WTC11 (cell line): ENCODE data around the gene TNIK. TPM values are rescaled to one million over a fixed set of nuclear protein-coding genes. Genes with fewer than 3 reads are reported as not detected.

ENCODE experiments used
- ATAC-seq: fragments of 200-7000 bp; cut with Tn5 transposase; 2 replicates; pipeline ENCODE4 v1.10.0; 2021; ENCODE audit warnings: mild to moderate bottlenecking, moderate library complexity
- CTCF ChIA-PET: fragments of 300-600 bp; sonication (Branson Sonifier 250); formaldehyde crosslinking; loops from one replicate; lab custom pipeline; 2021; ENCODE audit warnings: antibody characterized with exemption; lab: Charles Lee
- POLR2A ChIA-PET: fragments of 350-600 bp; sonication (Branson Sonifier 250); formaldehyde crosslinking; loops from one replicate; lab custom pipeline; 2021; ENCODE audit warnings: antibody characterized with exemption; lab: Charles Lee
- DNase-seq: peaks from one replicate; pipeline ENCODE4 v3.0.0; 2021; ENCODE audit warnings: low spot score
- H3K27ac Mint-ChIP-seq: 2 replicates; pipeline ENCODE4 v1.8.0; 2021; ENCODE audit warnings: mixed read lengths
- H3K27me3 Mint-ChIP-seq: 2 replicates; pipeline ENCODE4 v1.8.0; 2021; ENCODE audit warnings: low read depth, mild to moderate bottlenecking, moderate library complexity, mixed read lengths
- H3K36me3 Mint-ChIP-seq: 2 replicates; pipeline ENCODE4 v1.8.0; 2021; ENCODE audit warnings: mixed read lengths
- H3K4me1 Mint-ChIP-seq: 2 replicates; pipeline ENCODE4 v1.8.0; 2022; ENCODE audit warnings: mixed read lengths
- H3K4me3 Mint-ChIP-seq: 2 replicates; pipeline ENCODE4 v1.8.0; 2021; ENCODE audit warnings: mild to moderate bottlenecking, moderate library complexity, mixed read lengths
- H3K9me3 Mint-ChIP-seq: 2 replicates; pipeline ENCODE4 v1.8.0; 2021; ENCODE audit warnings: mixed read lengths
- FOXJ3 ChIP-seq: sonication (generic); formaldehyde crosslinking; IDR thresholded peaks from 2 replicates; pipeline ENCODE4 v1.9.0; 2021; ENCODE audit warnings: missing genetic modification reagents, mild to moderate bottlenecking, borderline replicate concordance
- GRHL2 ChIP-seq: fragments of 250-450 bp; sonication (Bioruptor Pico); IDR thresholded peaks from 2 replicates; pipeline ENCODE4 v1.8.0; 2022; ENCODE audit warnings: mild to moderate bottlenecking, moderate library complexity; ENCODE audit not compliant: insufficient replicate concordance, severe bottlenecking
- NFYB ChIP-seq: sonication (generic); formaldehyde crosslinking; conservative IDR thresholded peaks from 2 replicates; pipeline ENCODE4 v1.8.0; 2022; ENCODE audit warnings: low read depth, missing genetic modification reagents
- SMAD4 ChIP-seq: sonication (generic); formaldehyde crosslinking; IDR thresholded peaks from 2 replicates; pipeline ENCODE4 v1.8.0; 2022; ENCODE audit warnings: mild to moderate bottlenecking, missing genetic modification reagents
- total RNA-seq: library from RNA; stranded (reverse); gene quantifications from 3 replicates; pipeline ENCODE4 v1.2.3, GENCODE V29; 2021
- TF ChIP-seq, protein P1 (sequence below): sonication (generic); formaldehyde crosslinking; IDR thresholded peaks from 2 replicates; pipeline ENCODE4 v1.8.0; 2022; ENCODE audit warnings: missing genetic modification reagents
- TF ChIP-seq, protein P2 (sequence below): sonication (generic); formaldehyde crosslinking; conservative IDR thresholded peaks from 2 replicates; pipeline ENCODE4 v1.8.1; 2023; ENCODE audit warnings: mild to moderate bottlenecking, low read depth, missing genetic modification reagents, moderate library complexity
- TF ChIP-seq, protein P3 (sequence below): sonication (generic); formaldehyde crosslinking; IDR thresholded peaks from 2 replicates; pipeline ENCODE4 v1.8.1; 2023; ENCODE audit warnings: mild to moderate bottlenecking, moderate library complexity, missing genetic modification reagents
- TF ChIP-seq, protein P4 (sequence below): sonication (generic); formaldehyde crosslinking; IDR thresholded peaks from 2 replicates; pipeline ENCODE4 v1.8.0; 2022; ENCODE audit warnings: mild to moderate bottlenecking, missing genetic modification reagents
- TF ChIP-seq, protein P5 (sequence below): sonication (generic); formaldehyde crosslinking; IDR thresholded peaks from 2 replicates; pipeline ENCODE4 v1.8.1; 2023; ENCODE audit warnings: mild to moderate bottlenecking, missing genetic modification reagents, borderline replicate concordance

TNIK gene
- total RNA-seq, 1 experiment from 2014 or later: 50.3 TPM

DNA sequence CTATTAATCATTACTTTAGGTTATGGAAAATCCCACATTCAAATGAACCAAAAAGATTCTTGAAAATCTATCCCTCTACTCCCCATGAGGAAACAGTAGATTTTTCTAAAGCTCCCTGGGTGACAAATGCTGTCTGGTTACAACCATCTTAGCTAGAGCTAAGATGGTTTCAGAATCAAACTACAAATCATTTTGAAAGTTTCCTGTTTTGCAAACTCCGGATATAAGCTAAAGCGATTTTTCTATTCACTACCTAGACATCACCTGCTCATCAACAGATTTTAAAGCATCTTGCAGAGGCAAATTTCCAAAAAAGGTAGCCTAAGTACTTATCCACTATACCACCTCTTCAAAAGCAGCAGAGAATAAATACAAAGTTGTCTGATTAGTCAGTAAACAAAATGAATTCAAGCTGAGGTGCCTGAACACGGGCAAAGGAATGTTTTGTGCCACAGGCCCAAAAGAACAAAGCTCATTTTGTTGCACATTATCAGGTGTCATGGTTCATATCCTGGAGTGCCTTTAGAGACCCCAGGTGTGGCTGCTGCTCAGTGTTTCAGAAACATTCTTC, 204.9 kb downstream of the TNIK start (continued):
- TF ChIP-seq, protein P1, sequence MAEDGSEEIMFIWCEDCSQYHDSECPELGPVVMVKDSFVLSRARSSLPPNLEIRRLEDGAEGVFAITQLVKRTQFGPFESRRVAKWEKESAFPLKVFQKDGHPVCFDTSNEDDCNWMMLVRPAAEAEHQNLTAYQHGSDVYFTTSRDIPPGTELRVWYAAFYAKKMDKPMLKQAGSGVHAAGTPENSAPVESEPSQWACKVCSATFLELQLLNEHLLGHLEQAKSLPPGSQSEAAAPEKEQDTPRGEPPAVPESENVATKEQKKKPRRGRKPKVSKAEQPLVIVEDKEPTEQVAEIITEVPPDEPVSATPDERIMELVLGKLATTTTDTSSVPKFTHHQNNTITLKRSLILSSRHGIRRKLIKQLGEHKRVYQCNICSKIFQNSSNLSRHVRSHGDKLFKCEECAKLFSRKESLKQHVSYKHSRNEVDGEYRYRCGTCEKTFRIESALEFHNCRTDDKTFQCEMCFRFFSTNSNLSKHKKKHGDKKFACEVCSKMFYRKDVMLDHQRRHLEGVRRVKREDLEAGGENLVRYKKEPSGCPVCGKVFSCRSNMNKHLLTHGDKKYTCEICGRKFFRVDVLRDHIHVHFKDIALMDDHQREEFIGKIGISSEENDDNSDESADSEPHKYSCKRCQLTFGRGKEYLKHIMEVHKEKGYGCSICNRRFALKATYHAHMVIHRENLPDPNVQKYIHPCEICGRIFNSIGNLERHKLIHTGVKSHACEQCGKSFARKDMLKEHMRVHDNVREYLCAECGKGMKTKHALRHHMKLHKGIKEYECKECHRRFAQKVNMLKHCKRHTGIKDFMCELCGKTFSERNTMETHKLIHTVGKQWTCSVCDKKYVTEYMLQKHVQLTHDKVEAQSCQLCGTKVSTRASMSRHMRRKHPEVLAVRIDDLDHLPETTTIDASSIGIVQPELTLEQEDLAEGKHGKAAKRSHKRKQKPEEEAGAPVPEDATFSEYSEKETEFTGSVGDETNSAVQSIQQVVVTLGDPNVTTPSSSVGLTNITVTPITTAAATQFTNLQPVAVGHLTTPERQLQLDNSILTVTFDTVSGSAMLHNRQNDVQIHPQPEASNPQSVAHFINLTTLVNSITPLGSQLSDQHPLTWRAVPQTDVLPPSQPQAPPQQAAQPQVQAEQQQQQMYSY (CRISPR knock-in tag): no peak
- TF ChIP-seq GRHL2 (CRISPR knock-in tag): no peak
- TF ChIP-seq, protein P2, sequence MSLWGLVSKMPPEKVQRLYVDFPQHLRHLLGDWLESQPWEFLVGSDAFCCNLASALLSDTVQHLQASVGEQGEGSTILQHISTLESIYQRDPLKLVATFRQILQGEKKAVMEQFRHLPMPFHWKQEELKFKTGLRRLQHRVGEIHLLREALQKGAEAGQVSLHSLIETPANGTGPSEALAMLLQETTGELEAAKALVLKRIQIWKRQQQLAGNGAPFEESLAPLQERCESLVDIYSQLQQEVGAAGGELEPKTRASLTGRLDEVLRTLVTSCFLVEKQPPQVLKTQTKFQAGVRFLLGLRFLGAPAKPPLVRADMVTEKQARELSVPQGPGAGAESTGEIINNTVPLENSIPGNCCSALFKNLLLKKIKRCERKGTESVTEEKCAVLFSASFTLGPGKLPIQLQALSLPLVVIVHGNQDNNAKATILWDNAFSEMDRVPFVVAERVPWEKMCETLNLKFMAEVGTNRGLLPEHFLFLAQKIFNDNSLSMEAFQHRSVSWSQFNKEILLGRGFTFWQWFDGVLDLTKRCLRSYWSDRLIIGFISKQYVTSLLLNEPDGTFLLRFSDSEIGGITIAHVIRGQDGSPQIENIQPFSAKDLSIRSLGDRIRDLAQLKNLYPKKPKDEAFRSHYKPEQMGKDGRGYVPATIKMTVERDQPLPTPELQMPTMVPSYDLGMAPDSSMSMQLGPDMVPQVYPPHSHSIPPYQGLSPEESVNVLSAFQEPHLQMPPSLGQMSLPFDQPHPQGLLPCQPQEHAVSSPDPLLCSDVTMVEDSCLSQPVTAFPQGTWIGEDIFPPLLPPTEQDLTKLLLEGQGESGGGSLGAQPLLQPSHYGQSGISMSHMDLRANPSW (CRISPR knock-in tag): no peak

DNA sequence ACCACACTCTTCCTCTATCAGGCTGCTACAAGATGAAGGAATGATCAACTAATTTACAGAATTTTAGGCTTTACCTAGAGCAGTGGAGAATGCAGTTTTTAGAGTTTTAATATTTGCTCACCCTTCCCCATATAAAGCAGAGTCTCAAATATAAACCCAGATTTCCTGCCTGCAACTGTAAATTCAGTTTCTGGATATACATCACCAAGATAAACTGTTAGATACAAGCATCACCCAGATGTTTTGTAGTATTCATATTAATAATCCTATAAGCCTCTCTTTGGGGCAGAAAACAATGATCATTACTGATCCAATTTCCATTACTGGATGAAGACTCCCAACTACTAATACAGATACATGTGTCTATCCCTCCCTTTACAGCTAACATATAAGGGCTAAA, 205.9 kb downstream of the TNIK start:
- Mint-ChIP-seq H3K36me3 (no peaks in the 10 kb centered on the region), H3K9me3 (peaks cover 6% of the 10 kb centered on the region; the same call in 1 of the 2 replicates), H3K4me1 (peaks cover 45% of the 10 kb centered on the region), H3K4me3 (no peak overlapping the region), H3K27me3 (no peaks in the 10 kb centered on the region), H3K27ac (no peak overlapping the region)
- ATAC-seq: no peak
- CTCF ChIA-PET: no interaction called here
- no peak for DNase-seq
- POLR2A ChIA-PET: no interaction called here
- TF ChIP-seq SMAD4: no peak
- TF ChIP-seq, protein P3, sequence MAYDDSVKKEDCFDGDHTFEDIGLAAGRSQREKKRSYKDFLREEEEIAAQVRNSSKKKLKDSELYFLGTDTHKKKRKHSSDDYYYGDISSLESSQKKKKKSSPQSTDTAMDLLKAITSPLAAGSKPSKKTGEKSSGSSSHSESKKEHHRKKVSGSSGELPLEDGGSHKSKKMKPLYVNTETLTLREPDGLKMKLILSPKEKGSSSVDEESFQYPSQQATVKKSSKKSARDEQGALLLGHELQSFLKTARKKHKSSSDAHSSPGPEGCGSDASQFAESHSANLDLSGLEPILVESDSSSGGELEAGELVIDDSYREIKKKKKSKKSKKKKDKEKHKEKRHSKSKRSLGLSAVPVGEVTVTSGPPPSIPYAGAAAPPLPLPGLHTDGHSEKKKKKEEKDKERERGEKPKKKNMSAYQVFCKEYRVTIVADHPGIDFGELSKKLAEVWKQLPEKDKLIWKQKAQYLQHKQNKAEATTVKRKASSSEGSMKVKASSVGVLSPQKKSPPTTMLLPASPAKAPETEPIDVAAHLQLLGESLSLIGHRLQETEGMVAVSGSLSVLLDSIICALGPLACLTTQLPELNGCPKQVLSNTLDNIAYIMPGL: no peak
- no peak for TF ChIP-seq FOXJ3 (CRISPR knock-in tag)
- TF ChIP-seq NFYB (CRISPR knock-in tag): no peak
- TF ChIP-seq, protein P4, sequence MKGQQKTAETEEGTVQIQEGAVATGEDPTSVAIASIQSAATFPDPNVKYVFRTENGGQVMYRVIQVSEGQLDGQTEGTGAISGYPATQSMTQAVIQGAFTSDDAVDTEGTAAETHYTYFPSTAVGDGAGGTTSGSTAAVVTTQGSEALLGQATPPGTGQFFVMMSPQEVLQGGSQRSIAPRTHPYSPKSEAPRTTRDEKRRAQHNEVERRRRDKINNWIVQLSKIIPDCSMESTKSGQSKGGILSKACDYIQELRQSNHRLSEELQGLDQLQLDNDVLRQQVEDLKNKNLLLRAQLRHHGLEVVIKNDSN (CRISPR knock-in tag): no peak
- TF ChIP-seq, protein P5, sequence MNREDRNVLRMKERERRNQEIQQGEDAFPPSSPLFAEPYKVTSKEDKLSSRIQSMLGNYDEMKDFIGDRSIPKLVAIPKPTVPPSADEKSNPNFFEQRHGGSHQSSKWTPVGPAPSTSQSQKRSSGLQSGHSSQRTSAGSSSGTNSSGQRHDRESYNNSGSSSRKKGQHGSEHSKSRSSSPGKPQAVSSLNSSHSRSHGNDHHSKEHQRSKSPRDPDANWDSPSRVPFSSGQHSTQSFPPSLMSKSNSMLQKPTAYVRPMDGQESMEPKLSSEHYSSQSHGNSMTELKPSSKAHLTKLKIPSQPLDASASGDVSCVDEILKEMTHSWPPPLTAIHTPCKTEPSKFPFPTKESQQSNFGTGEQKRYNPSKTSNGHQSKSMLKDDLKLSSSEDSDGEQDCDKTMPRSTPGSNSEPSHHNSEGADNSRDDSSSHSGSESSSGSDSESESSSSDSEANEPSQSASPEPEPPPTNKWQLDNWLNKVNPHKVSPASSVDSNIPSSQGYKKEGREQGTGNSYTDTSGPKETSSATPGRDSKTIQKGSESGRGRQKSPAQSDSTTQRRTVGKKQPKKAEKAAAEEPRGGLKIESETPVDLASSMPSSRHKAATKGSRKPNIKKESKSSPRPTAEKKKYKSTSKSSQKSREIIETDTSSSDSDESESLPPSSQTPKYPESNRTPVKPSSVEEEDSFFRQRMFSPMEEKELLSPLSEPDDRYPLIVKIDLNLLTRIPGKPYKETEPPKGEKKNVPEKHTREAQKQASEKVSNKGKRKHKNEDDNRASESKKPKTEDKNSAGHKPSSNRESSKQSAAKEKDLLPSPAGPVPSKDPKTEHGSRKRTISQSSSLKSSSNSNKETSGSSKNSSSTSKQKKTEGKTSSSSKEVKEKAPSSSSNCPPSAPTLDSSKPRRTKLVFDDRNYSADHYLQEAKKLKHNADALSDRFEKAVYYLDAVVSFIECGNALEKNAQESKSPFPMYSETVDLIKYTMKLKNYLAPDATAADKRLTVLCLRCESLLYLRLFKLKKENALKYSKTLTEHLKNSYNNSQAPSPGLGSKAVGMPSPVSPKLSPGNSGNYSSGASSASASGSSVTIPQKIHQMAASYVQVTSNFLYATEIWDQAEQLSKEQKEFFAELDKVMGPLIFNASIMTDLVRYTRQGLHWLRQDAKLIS (CRISPR knock-in tag): no peak
